ENCODE data around the gene CRPPA. TPM values are rescaled to one million over a fixed set of nuclear protein-coding genes. Genes with fewer than 3 reads are reported as not detected.

The CRPPA gene
- total and polyA plus RNA-seq, 4 experiments from 2014 or later: 0.26 to 1.3 (median 0.98) TPM

GRCh38 chr7:16423761-16424160 is 2.4 kb upstream of the CRPPA start:
- Histone ChIP-seq H3K9me3 (ENCODE audit: control insufficient read depth in 1 of 2, low read length in 2 of 2) (no peaks in the 10 kb centered on the region), H3K36me3 (ENCODE audit: insufficient read depth, low read length) (no peaks in the 10 kb centered on the region), H3K4me1 (ENCODE audit: insufficient read depth, low read length) (peaks cover 15% of the 10 kb centered on the region), H3K27ac (ENCODE audit: low read depth, low read length) (no peak overlapping the region), H3K27me3 (ENCODE audit: insufficient read depth, low read length) (no peaks in the 10 kb centered on the region), H3K4me3 (ENCODE audit: low read length in 2 of 2) (no peak overlapping the region)
- DNase-seq: no peak
- intact Hi-C loops (cut with micrococcal nuclease): no loop called here
- Mint-ChIP-seq H3K36me3 (peaks cover 0 to 3% of the 10 kb centered on the region in 2 donors), H3K4me3 (no peak overlapping the region), H3K27me3 (peaks cover 2 to 8% of the 10 kb centered on the region in 2 donors), H3K27ac (no peak overlapping the region), H3K4me1 (peaks cover 10 to 19% (median 16%) of the 10 kb centered on the region in 4 donors), H3K9me3 (no peaks in the 10 kb centered on the region)
- ChIA-PET POLR2A (ENCODE audit: partially characterized antibody) (no interaction called here), CTCF (ENCODE audit: partially characterized antibody) (interaction anchor here (0.9 to 6.0 kb wide), 3 partner anchors 10 to 141 kb away, joined by 3 to 60 read pairs (median 4); no protein-coding TSS in a partner anchor)

GRCh38 chr7:16422917-16423316 is 1.6 kb upstream of the CRPPA start:
- POLR2A ChIA-PET (ENCODE audit: partially characterized antibody): no interaction called here
- no peaks in the 10 kb centered on the region for H3K27me3 ChIP-seq (ENCODE audit: insufficient read depth, low read length)
- intact Hi-C loops (cut with micrococcal nuclease): no loop called here
- no peak overlapping the region for H3K4me3 ChIP-seq (ENCODE audit: low read length in 2 of 2)
- no peak overlapping the region for H3K27ac ChIP-seq (ENCODE audit: low read depth, low read length)
- peaks cover 10 to 25% (median 16%) of the 10 kb centered on the region in 4 donors for H3K4me1 Mint-ChIP-seq
- H3K36me3 ChIP-seq (ENCODE audit: insufficient read depth, low read length): no peaks in the 10 kb centered on the region
- H3K36me3 Mint-ChIP-seq: peaks cover 0 to 3% of the 10 kb centered on the region in 2 donors
- H3K9me3 Mint-ChIP-seq: no peaks in the 10 kb centered on the region
- no peak for DNase-seq
- no peaks in the 10 kb centered on the region for H3K9me3 ChIP-seq (ENCODE audit: control insufficient read depth in 1 of 2, low read length in 2 of 2)
- peak overlapping the region in 2 of 7 donors; percentile 48 to 57 for H3K27ac Mint-ChIP-seq
- peaks cover 0 to 8% of the 10 kb centered on the region in 2 donors for H3K27me3 Mint-ChIP-seq
- CTCF ChIA-PET (ENCODE audit: partially characterized antibody): interaction anchor here (0.9 to 6.0 kb wide), 3 partner anchors 10 to 142 kb away, joined by 3 to 60 read pairs (median 4); no protein-coding TSS in a partner anchor
- H3K4me3 Mint-ChIP-seq: peak overlapping the region in 2 of 8 donors; percentile 11 to 35
- H3K4me1 ChIP-seq (ENCODE audit: insufficient read depth, low read length): peaks cover 15% of the 10 kb centered on the region

GRCh38 chr7:16422103-16422435 is 731 bp upstream of the CRPPA start:
- DNase-seq: no peak
- Mint-ChIP-seq H3K27me3 (peaks cover 0 to 8% of the 10 kb centered on the region in 2 donors), H3K36me3 (peaks cover 0 to 3% of the 10 kb centered on the region in 2 donors), H3K9me3 (no peaks in the 10 kb centered on the region), H3K4me3 (peak overlapping the region; percentile 47 to 70 (median 61)), H3K27ac (peak overlapping the region in 6 of 7 donors; percentile 16 to 74 (median 42)), H3K4me1 (peaks cover 10 to 28% (median 18%) of the 10 kb centered on the region in 4 donors)
- no peaks in the 10 kb centered on the region for H3K36me3 ChIP-seq (ENCODE audit: insufficient read depth, low read length)
- no peak overlapping the region for H3K4me3 ChIP-seq (ENCODE audit: low read length in 2 of 2)
- no peaks in the 10 kb centered on the region for H3K9me3 ChIP-seq (ENCODE audit: control insufficient read depth in 1 of 2, low read length in 2 of 2)
- CTCF ChIA-PET (ENCODE audit: partially characterized antibody): interaction anchor here (2.1 to 6.0 kb wide), 3 partner anchors 11 to 143 kb away, joined by 8 to 60 read pairs (median 15); no protein-coding TSS in a partner anchor
- no peak overlapping the region for H3K27ac ChIP-seq (ENCODE audit: low read depth, low read length)
- POLR2A ChIA-PET (ENCODE audit: partially characterized antibody): interaction anchor here (1.9 to 2.7 kb wide), 3 partner anchors 33 to 876 kb away, joined by 5 to 21 read pairs (median 5); partner anchors contain the start of genes AHR, ANKMY2 and BZW2
- peaks cover 15% of the 10 kb centered on the region for H3K4me1 ChIP-seq (ENCODE audit: insufficient read depth, low read length)
- no peaks in the 10 kb centered on the region for H3K27me3 ChIP-seq (ENCODE audit: insufficient read depth, low read length)
- intact Hi-C loops (cut with micrococcal nuclease): no loop called here

GRCh38 chr7:16420649-16421332 is 547 bp downstream of the CRPPA start:
- peaks cover 0 to 8% of the 10 kb centered on the region in 2 donors for H3K27me3 Mint-ChIP-seq
- POLR2A ChIA-PET (ENCODE audit: partially characterized antibody): interaction anchor here (0.9 to 2.7 kb wide), 11 partner anchors 8 to 877 kb away, joined by 3 to 21 read pairs (median 5); partner anchors contain the start of genes AHR, ANKMY2 and BZW2
- H3K4me1 Mint-ChIP-seq: peaks cover 10 to 32% (median 21%) of the 10 kb centered on the region in 4 donors

GRCh38 chr7:16420329-16420648 is 1.0 kb downstream of the CRPPA start:
- CTCF ChIA-PET (ENCODE audit: partially characterized antibody): interaction anchor here (1.0 to 6.0 kb wide), 8 partner anchors 10 to 197 kb away, joined by 3 to 60 read pairs (median 5); no protein-coding TSS in a partner anchor
- intact Hi-C loops (cut with micrococcal nuclease): loop anchor here (1.0 to 2.0 kb wide), 2 partner anchors 225 to 815 kb away; partner anchors contain the start of gene ANKMY2
- POLR2A ChIA-PET (ENCODE audit: partially characterized antibody): interaction anchor here (0.9 to 2.7 kb wide), 11 partner anchors 8 to 877 kb away, joined by 3 to 21 read pairs (median 5); partner anchors contain the start of genes AHR, ANKMY2 and BZW2
- Histone ChIP-seq H3K27me3 (ENCODE audit: insufficient read depth, low read length) (no peaks in the 10 kb centered on the region), H3K27ac (ENCODE audit: low read depth, low read length) (peak overlapping the region; percentile 64), H3K4me1 (ENCODE audit: insufficient read depth, low read length) (peaks cover 15% of the 10 kb centered on the region), H3K36me3 (ENCODE audit: insufficient read depth, low read length) (no peaks in the 10 kb centered on the region), H3K4me3 (ENCODE audit: low read length in 2 of 2) (peak overlapping the region; percentile 50 to 63), H3K9me3 (ENCODE audit: control insufficient read depth in 1 of 2, low read length in 2 of 2) (no peaks in the 10 kb centered on the region)
- peaks cover 0 to 8% of the 10 kb centered on the region in 2 donors for H3K27me3 Mint-ChIP-seq
- peak overlapping the region; percentile 81 to 94 (median 88) for H3K4me3 Mint-ChIP-seq
- DNase-seq: no peak
- peaks cover 0 to 3% of the 10 kb centered on the region in 2 donors for H3K36me3 Mint-ChIP-seq
- H3K4me1 Mint-ChIP-seq: peaks cover 10 to 32% (median 21%) of the 10 kb centered on the region in 4 donors
- H3K27ac Mint-ChIP-seq: peak overlapping the region; percentile 82 to 97 (median 95)
- no peaks in the 10 kb centered on the region for H3K9me3 Mint-ChIP-seq

More at GRCh38 chr7:16420649-16421332, 547 bp downstream of the CRPPA start:
- Histone ChIP-seq H3K4me1 (ENCODE audit: insufficient read depth, low read length) (peaks cover 15% of the 10 kb centered on the region), H3K36me3 (ENCODE audit: insufficient read depth, low read length) (no peaks in the 10 kb centered on the region), H3K9me3 (ENCODE audit: control insufficient read depth in 1 of 2, low read length in 2 of 2) (no peaks in the 10 kb centered on the region), H3K27ac (ENCODE audit: low read depth, low read length) (peak overlapping the region; percentile 64), H3K27me3 (ENCODE audit: insufficient read depth, low read length) (no peaks in the 10 kb centered on the region), H3K4me3 (ENCODE audit: low read length in 2 of 2) (peak overlapping the region; percentile 50 to 63)
- peak; percentile 87 to 89 (median 88) for DNase-seq
- peaks cover 0 to 3% of the 10 kb centered on the region in 2 donors for H3K36me3 Mint-ChIP-seq
- H3K4me3 Mint-ChIP-seq: peak overlapping the region; percentile 81 to 94 (median 88)
- no peaks in the 10 kb centered on the region for H3K9me3 Mint-ChIP-seq
- CTCF ChIA-PET (ENCODE audit: partially characterized antibody): interaction anchor here (1.0 to 6.0 kb wide), 8 partner anchors 10 to 197 kb away, joined by 3 to 60 read pairs (median 5); no protein-coding TSS in a partner anchor
- peak overlapping the region; percentile 82 to 97 (median 95) for H3K27ac Mint-ChIP-seq
- intact Hi-C loops (cut with micrococcal nuclease): loop anchor here (1.0 to 2.0 kb wide), 2 partner anchors 225 to 814 kb away; partner anchors contain the start of gene ANKMY2

GRCh38 chr7:16419859-16420258 is 1.5 kb downstream of the CRPPA start:
- Mint-ChIP-seq H3K27me3 (peaks cover 0 to 8% of the 10 kb centered on the region in 2 donors), H3K27ac (peak overlapping the region in 6 of 7 donors; percentile 13 to 96 (median 84)), H3K9me3 (no peaks in the 10 kb centered on the region), H3K4me3 (peak overlapping the region in 6 of 8 donors; percentile 81 to 94 (median 90)), H3K36me3 (peaks cover 0 to 3% of the 10 kb centered on the region in 2 donors), H3K4me1 (peaks cover 10 to 32% (median 21%) of the 10 kb centered on the region in 4 donors)
- H3K4me1 ChIP-seq (ENCODE audit: insufficient read depth, low read length): peaks cover 15% of the 10 kb centered on the region
- ChIA-PET CTCF (ENCODE audit: partially characterized antibody) (interaction anchor here (1.0 to 6.0 kb wide), 6 partner anchors 9 to 197 kb away, joined by 3 to 60 read pairs (median 6); no protein-coding TSS in a partner anchor), POLR2A (ENCODE audit: partially characterized antibody) (interaction anchor here (1.0 to 2.7 kb wide), 9 partner anchors 9 to 878 kb away, joined by 3 to 21 read pairs (median 5); partner anchors contain the start of genes AHR, ANKMY2 and BZW2)
- H3K27ac ChIP-seq (ENCODE audit: low read depth, low read length): peak overlapping the region; percentile 64
- intact Hi-C loops (cut with micrococcal nuclease): loop anchor here (1.0 to 2.0 kb wide), 2 partner anchors 225 to 815 kb away; partner anchors contain the start of gene ANKMY2
- H3K4me3 ChIP-seq (ENCODE audit: low read length in 2 of 2): peak overlapping the region; percentile 50 to 63
- no peak for DNase-seq
- H3K27me3 ChIP-seq (ENCODE audit: insufficient read depth, low read length): no peaks in the 10 kb centered on the region
- no peaks in the 10 kb centered on the region for H3K9me3 ChIP-seq (ENCODE audit: control insufficient read depth in 1 of 2, low read length in 2 of 2)
- H3K36me3 ChIP-seq (ENCODE audit: insufficient read depth, low read length): no peaks in the 10 kb centered on the region

Measured in CD4-positive, alpha-beta memory T cell (primary cell).